HG03025 (cell line): ENCODE results near the gene RHOV.
"Not testable (repeated sequence)": the region's sequence is repeated elsewhere in the genome, so short reads cannot be mapped to it uniquely, and the experiment has no call there.

Source experiments
- ATAC-seq: cut with Tn5 transposase; IDR thresholded peaks from one replicate; pipeline ENCODE4 v1.9.1; 2021; ENCODE audit warnings: mild to moderate bottlenecking, moderate library complexity; ENCODE audit not compliant: unreplicated experiment, low FRiP score

Gene RHOV

DNA sequence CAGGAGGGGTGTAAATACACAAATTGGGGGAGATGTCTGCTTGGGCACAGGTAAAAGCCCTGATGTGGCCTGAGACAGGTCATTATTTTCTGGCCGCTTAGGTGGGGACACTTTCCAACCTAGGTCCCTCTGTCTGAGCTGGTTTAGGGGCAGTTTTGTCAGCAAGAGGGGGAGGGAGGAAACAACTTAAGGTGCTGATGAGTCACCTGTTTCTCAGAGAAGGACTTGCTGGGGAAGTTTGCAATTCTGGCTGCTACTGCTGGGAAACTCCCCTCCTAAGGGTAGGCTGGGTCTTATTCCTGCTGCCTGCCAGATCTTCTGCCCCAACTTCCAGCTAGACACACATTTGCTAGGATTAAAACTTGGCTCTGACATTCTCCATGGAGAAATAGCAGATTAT lies 4.8 kb upstream of the RHOV start:
- no peak for ATAC-seq

DNA sequence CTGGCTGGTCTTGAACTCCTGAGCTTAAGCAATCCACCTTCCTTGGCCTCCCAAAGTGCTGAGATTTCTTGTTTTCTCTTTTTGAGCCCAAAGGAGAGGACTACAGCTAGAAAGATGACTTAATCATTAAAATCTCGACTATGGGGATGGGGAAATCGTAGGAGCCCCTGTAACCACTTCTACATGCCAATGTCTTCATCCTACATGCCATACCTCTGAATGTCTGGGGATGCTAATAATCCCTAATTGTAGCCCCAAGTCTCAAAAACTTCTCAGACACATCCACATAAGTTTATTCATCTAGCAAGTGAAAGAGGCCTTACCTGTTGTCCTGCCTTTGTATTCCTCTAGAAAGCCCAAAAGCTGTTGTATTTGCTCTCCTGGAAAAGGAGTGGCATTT lies 3.7 kb upstream of the RHOV start:
- no peak for ATAC-seq

DNA sequence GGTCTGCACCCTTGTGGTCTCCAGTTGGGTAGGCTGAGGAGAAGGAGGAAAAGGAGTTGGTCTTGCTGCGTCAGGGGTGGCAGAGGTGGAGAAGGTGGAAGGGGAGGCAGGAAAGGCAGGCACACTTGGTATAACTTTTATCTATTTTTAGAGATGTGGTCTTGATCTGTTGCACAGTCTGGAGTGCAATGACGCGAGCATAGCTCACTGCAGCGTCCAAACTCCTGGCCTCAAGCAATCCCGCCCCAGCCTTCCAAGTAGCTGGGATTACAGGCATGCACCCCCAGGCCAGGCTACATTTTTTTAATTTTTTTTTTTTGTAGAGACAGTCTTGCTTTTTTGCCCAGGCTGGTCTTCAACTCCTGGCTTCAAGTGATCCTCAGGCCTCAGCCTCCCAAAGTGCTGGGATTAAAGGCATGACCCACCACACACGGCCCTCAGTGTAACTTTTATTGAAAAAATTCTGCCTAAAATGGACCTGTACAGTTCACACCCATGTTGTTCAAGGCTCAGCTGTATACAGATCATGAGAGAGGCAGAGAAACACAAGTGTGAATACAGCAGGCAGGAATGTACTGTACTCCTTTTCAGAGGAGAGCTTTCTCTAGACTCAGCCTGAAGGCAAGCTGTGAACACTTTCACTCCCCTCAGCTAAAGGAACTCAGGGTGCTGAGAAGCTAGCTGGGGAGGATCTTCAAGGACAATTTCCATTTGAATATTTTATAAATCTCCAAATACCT lies 2.1 kb upstream of the RHOV start:
- no peak for ATAC-seq

DNA sequence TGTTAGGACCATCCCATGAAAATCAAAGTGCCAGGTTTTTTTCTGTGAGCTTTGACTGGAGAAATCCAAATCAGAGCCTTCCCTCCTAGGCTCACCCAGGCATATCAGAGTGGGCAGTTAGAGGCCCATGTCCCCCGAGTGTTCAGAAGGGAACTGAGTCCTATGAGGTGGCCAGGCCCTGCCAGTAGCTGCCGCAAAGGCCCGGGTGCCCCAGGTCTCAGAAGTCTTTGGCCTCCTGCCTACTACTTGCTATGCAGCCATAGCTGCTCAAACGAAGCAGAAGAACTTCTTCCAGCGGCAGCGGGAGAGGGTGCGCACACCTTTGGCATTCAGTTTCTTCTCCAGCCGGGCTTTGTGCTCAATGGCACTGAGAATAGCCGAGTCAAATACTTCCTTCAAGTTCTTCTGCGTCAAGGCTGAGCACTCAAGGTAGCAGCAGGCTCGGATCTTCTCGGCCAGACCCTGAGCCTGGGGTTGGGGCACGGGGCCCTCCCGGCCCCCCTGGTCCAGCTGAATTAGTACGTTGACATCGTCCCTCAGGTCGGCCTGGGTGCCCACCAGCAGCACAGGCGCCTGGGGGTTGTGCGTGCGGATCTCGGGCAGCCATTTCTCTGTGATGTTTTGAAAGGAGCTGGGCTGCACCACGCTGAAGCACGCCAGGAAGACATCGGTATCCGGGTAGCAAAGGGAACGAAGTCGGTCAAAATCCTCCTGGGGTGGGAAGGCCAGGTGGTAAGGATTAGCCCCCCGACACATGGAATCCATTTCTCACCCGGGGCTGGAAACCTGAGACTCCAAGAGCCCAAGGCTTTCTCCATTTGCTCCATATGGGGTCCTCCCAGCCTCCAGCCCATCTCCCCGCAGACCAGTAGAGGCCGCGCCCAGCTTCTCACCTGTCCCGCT lies 992 bp downstream of the RHOV start:
- no peak for ATAC-seq

DNA sequence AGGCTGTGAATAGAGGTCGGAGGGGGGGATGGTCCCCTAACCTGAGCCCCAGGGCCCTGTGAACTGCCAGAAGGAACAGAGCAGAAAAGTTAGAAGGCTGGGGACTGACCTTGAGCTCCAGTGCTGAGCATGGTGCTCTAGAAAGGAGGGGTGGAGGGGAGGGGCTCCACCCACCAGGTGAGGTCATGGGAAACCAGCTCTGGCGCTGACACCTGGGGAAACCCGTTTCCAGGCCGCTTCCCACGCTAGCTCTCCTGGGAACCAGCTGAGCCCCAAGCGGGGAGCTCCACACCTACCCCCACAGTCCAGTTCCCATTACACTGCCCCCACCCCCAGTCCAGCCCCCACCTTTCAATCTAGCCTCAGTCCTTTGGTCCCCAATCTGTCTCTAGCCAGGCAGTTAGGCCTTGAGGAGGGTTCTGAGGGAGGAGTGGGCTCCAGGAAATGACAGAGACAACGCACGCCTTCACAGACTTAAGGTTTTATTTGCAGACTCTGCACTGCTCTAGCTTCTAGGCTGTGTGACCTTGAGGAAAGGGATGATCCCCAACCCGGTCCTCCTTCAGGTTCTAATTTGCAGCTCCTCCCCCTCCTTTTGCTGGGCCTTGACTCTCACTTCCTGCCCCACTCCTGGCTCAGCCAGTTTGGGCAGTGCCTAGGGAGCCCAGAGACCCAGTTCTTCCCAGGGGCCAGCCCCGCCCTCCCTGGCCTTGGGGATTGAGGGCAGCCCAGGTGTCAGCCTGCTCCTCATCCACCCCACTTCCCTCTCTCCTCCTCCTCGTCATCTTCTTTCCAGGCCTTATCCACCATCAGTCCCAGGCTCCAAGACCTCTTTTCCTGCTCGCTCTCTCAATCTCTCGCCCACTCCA lies 2.1 kb downstream of the RHOV start:
- ATAC-seq: no peak

DNA sequence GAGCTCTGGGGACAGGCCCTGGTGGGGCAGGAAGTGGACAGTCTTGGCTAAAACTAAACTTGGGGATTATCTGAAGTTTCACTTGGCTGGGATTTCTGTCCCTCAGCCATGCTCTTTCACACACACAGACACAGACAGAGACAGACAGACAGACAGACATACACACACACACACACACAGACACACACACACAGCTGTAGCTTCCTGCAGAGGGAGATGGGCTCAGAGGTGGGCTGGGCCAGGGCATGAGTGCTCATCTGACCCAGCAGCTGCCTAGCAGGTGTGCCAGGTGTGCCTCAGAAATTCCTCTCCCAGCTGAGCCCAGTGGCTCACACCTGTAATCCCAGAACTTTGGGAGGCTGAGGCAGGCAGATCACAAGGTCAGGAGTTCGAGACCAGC lies 3.3 kb downstream of the RHOV start:
- no peak for ATAC-seq

DNA sequence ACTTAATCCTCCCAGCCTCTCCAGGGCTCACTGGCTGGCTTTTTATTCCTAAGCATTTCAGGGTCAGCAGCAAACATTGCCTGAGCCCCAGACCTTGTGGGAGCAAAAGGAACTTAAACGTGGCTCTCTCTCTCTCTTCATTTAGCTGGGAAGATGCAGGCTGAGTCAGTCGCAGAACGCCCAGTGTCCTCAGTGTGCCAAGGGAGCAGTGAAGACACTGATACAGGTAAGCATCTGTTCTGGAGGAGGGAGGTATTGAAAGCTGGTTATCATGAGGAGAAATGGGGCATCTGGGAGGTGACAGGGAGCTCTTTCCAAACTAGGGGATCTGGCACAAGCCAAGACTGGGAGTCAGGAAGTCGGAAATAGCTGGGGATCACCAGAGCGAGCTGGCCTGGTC lies 4.3 kb downstream of the RHOV start:
- ATAC-seq: no peak

DNA sequence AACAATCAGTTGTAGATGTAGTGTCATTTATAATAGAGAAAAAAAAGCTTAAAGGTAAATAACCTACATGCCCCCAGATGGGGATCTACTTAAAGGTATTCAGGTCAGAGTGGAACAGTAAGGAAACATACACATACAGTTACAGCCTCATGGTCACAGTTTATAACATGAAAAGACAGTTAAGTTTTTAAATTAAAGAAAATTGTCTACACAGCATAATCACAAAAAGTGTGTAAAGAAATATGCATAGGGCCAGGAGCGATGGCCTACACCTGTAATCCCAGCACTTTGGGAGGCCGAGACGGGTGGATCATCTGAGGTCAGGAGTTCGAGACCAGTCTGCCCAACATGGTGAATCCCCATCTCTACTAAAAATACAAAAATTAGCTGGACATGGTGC lies 6.8 kb downstream of the RHOV start:
- no peak for ATAC-seq

DNA sequence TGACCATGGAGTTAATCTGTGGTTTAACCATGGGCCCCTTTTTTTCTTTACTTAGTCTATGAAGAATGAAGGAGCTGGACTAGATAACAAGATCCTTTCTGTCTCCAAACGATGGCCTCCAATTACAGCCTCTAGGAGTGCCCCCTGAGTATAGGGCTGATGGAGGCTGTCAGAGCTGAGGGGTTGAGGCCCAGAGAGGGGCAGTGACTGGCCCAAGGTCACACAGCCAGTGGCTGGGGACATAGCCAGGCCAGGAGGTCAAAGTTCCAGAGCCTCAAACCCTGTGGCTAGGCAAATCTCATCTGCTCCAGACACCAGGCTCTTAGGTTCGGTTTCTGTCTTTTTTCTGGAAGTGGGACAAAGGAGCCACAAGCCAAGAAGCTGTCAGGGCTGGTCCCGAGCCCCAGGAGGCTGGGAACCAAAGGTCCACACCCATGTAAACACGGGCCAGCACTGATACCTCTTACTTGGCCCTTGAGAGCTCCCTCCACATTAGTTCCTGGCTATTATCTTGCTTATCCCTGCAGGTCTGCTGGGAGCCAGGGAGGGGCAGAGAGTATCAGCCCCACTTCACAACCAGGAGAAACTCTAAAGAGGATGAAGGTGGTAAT lies 10.3 kb downstream of the RHOV start:
- no peak for ATAC-seq

DNA sequence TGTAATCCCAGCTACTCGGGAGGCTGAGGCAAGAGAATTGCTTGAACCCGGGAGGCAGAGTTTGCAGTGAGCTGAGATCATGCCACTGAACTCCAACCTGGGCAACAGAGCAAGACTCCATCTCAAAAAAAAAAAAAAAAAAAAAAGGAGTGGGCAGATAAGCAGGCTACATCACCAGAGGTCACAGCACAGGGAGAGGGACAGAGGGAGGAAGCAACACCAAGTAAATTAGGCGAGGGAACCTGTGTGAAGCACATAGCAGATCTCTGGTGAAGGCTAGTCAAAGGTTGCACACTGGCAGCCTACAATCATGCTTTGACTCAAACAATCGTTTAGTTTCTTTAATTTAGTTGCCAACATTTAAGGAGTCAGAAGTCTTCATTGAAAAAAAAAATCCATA lies 12.9 kb downstream of the RHOV start:
- not testable (repeated sequence) for ATAC-seq

DNA sequence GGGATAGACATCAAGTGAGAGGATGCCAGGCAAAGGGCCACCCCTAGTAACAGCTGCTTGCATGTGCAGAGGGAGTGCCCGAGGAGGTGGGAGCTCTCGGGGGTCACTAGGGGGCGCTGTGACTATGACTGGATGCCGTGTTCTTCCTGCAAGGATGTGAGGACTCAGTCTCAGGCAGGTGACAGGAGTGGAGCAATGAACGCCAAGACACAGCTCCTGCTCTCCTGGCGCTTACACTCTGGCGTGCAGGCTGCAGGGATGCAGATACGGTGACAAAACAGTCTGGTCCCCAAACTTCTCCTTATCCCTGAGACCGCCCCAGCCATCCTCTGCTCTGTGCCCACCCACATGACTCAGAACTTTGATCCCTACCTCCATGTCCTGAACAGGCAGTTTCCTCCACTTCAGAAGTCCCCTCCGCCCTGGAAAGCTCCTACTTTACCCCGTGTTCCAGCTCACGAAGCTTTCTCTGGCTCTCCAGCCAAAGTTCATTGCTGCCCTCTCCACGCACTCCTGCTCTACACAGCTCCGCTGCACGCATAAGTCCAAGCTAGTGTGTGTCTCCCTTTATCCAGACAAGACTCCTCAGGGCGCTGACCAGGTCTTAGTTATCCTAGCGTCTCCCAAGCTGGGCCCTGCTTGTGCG lies 14.7 kb downstream of the RHOV start:
- no peak for ATAC-seq

DNA sequence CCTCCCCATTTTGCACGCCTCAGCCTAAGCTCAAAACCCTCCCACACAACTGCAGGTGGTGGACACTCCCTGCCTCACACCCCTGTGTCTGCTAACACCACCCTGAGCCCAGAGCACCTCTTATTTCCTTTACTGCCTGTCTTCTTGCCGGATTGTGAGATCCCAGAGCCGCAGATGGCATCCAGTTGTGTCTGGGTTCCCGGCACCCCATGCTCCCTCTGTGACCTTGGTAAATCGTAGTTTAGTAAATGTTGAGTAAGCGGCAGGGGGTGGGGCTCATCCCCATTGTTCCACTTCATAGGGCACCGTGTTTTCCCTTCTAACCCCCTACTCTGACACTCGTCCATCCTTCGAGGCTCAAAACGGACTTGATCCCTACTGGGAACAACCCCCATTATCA lies 15.3 kb downstream of the RHOV start:
- no peak for ATAC-seq

DNA sequence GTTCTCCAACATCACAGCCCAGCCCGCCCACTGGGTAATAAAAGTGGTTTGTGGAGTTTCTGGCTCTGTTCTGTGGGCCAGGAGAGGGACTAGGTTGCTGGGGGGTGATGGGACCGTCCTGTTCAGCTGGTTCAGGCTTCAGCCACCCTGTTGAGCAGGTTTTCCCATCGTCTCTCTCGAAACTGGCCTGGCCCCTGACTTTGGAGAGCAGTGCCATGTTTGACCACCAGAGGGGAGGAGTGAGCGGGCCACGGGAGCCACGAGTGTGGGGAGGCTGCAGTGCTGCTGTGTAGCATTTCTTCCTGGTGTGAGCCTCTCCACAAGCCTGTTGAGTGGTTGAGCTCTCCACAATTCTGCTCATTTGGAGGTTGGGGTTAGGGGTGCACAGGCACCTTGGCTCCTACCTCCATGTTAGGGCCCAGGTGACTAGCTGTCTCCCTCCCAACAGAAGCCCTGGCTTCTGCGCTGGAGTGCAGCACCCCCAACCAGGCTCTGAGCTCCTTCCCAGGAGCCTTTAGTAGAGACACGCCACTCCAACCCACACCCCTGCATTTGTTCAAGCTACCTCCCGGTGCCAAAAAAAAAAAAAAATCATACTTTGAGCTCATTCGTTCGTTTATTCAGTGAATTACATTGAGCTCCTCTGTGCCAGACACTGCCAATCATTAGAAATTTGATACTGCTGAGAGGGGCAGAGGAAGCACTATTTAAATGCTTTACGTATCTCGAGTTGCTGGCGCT lies 16.3 kb downstream of the RHOV start:
- no peak for ATAC-seq

DNA sequence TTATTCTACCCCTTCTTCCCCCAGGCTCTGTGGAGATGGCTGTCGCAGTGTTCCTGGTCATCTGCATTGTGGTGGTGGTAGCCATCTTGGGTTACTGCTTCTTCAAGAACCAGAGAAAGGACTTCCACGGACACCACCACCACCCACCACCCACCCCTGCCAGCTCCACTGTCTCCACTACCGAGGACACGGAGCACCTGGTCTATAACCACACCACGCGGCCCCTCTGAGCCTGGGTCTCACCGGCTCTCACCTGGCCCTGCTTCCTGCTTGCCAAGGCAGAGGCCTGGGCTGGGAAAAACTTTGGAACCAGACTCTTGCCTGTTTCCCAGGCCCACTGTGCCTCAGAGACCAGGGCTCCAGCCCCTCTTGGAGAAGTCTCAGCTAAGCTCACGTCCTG lies 17.3 kb downstream of the RHOV start:
- ATAC-seq: no peak

DNA sequence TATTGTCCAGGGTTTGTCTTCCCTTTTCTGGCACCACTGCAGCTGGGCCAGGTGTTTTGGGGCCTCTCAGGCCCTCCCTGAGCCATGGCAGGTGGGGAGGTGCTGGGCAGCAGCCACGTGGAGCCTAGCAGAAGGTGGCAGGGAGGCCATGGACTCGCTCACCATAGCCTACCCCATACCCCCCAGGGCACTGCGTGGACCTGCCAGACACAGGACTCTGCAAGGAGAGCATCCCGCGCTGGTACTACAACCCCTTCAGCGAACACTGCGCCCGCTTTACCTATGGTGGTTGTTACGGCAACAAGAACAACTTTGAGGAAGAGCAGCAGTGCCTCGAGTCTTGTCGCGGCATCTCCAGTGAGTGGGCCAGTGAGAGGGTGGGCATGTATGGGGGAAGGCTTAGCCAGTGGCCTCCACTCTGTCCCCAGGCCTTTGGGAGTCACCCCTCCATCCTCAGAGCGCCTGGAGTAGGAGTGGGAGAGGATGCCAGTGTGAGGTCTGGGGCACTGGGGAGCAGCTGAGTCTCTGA lies 18.3 kb downstream of the RHOV start:
- ATAC-seq: no peak

DNA sequence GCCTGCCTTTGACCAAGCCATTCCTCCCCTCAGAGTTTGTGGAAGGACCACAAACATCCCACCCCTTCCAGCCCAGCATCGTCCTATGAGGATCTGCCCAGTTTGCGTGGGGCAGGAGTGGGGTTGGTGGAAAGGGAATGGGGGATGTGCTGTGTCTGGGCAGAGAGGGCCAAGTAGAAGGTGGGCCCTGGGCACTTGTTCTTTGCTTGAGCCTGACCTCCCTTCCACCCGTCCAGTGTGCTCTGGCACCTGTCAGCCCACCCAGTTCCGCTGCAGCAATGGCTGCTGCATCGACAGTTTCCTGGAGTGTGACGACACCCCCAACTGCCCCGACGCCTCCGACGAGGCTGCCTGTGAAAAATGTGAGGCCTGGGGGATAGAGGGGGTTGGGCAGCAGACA lies 19.9 kb downstream of the RHOV start:
- no peak for ATAC-seq

DNA sequence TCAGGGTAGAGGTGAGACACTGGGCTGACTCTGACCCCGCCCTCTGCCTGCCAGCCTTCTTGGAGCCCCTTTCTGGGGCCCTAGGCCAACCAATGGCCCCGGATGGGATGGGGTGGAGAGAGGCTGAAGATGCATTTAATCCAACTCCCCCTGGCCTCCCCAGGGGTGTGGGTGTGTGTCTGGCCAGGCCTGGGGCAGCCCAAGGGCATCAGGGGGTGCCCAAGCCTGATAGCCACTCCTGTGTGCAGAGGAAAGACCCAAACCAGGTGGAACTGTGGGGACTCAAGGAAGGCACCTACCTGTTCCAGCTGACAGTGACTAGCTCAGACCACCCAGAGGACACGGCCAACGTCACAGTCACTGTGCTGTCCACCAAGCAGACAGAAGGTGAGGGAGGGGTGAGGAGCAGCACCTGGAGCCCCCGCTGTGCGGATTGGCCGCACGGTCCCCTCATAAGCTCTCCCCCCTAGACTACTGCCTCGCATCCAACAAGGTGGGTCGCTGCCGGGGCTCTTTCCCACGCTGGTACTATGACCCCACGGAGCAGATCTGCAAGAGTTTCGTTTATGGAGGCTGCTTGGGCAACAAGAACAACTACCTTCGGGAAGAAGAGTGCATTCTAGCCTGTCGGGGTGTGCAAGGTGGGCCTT lies 20.7 kb downstream of the RHOV start:
- no peak for ATAC-seq

DNA sequence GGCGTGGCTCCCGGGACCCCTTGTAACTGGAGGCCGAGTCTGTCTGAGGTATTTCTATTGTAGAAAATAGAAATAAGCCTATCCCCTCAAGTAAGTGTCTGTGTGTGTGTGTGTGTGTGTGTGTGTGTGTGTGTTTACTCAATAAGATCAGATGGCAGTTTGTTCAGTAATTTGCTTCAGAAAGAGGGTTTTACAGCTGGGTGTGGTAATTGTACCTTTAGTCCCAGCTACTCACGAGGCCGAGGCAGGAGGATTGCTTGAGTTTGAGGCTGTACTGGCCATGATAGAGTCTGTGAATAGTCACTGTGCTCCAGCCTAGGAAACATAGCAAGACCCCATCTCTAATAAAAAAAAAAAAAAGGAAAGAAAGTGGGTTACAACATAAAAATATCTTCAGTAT lies 21.5 kb downstream of the RHOV start:
- no peak for ATAC-seq
